ENCODE results near the gene SNRNP40.
"Not testable (repeated sequence)": the region's sequence is repeated elsewhere in the genome, so short reads cannot be mapped to it uniquely, and the experiment has no call there.

Gene SNRNP40

GRCh38 chr1:31296486-31297276 lies at the start of gene SNRNP40, which contains the start of gene ZCCHC17:
SNRNP40 (minus strand) TSS chr1:31296788; CDS start chr1:31296751, 37 bp downstream.
ZCCHC17 (plus strand) TSS chr1:31297032; CDS start chr1:31310099, 13,067 bp downstream.
- peak; percentile 99 for DNase-seq

- DNase-seq: no peak
Observed at GRCh38 chr1:31345635-31346034, 49.0 kb upstream of the SNRNP40 start.

DNA sequence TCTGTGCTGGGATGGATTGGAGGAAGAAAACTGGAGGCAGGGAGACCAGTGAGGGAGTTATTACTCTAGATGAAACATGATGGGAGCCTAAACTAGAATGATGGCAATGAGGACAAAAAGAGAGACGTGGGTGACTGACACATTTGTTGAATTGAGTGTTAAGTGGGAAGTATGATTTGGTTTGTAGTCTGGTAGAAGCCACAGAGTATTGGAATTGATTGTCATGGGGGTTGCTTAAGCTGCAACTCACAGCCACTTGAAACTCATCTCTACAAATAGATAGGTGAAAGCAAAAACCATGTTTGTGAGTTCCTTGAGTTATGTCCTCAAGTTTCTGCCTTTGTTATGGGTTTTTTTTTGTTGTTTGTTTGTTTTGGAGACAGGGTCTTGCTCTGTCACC lies 47.9 kb upstream of the SNRNP40 start:
- no peak for DNase-seq

DNA sequence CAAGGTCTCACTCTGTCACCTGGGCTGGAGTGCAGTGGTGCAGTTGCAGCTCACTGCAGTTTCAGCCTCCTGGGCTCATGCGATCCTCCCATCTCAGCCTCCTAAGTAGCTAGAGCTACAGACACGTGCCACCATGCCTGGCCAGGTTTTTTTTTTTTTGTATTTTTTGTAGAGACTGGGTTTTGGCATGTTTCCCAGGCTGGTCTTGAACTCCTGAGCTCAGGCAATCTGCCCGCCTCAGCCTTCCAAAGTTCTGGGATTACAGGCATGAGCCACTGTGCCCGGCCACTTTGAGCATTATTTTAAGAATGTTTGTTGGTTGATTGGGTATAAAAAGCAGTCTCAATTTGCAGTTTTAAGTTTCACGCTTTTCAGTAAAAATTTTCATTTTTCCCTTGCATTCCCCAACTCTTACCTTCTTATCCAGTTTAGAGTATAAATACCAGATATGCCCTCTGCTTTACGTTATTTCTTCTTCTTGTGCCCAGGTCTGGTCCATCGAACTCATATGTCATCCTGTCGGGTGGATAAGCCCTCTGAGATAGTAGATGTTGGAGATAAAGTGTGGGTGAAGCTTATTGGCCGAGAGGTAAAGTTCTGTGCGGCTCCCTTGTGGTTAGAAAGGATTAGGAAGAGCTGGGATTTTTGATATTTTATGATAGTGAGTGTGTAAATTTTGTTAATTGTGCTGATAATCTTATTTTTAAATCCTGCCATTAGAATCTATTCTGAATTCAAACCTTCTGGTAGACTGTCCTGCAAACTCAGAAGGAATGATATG lies 40.3 kb upstream of the SNRNP40 start:
- DNase-seq: no peak

- peak; percentile 31 for DNase-seq
Observed at GRCh38 chr1:31335007-31335406, 38.4 kb upstream of the SNRNP40 start.

DNA sequence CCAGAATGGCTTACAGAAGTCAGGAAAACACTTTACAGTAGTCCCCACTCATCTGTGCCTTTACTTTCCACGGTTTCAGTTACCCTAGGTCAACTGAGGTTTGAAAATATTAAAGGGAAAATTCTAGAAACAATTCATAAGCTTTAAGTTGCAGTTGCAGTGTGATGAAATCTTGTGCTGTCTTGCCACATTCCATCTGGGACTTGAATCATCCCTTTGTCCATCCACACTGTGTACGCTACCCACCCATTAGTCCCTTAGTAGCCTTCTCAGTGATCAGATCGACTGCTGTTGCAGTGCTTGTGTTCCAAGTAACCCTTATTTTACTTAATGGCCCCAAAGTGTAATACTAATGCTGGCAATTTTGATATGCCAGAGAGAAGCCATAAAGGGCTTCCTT lies 30.8 kb upstream of the SNRNP40 start:
- no peak for DNase-seq

DNA sequence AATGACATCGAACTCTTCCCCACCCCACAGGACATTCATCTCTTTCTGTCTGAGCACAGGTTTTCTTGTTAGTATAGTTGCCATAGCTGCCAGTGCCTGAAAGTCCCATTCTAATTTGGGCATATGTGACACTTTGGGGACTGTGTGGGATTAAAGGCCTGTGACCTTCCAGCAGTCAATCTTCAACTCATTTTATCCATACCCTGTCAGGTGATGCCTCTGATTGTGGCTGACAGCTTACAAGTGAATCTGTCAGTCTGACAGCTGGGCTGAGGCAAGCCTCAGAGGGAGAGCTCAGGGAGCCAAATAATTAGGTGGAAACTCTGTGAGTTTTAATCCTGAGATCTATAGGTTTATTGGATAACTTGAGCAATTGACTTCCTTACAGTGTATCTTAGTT lies 29.9 kb upstream of the SNRNP40 start:
- DNase-seq: no peak

DNA sequence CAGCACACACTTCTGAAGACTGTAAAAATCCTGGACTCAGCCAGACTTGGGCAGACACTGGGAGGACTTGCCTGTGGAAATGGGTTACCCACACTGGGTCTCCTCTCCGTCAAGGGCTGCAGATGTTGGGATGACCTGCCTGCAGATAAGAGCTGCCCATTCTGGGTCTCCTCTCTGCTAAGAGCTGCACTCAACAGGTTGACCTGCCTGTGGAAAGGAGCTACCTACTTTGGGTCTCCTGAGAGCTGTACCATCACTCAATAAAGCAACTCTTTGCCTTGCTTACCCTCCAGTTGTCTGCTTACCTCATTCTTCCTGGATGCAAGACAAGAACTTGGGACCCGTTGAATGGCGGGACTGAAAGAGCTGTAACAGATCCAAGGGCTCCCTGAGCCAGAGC lies 28.4 kb upstream of the SNRNP40 start:
- DNase-seq: no peak

DNA sequence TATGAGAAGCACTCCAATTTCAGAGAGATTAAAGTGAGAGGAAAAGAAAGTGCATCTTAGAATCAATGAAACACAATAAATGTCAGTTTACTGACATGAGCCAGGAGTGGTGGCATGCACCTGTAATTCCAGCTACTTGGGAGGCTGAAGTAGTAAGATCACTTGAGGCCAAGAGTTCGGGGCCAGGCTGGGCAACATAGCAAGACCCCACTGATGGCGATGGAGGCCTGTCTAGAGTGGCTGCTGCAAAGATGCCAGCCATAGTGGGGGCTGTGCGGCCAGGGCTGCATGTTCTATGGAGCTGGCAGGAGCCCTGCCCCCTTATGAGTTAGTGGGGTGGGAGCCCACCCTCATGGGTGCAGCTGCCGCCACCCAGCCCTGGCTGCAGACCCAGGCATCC lies 27.5 kb upstream of the SNRNP40 start:
- DNase-seq: no peak

GRCh38 chr1:31318146-31318545 lies 21.6 kb upstream of the SNRNP40 start:
- no peak for DNase-seq

GRCh38 chr1:31315902-31316301 lies 19.3 kb upstream of the SNRNP40 start:
- DNase-seq: no peak

GRCh38 chr1:31310198-31310597 lies 13.6 kb upstream of the SNRNP40 start:
- DNase-seq: no peak

DNA sequence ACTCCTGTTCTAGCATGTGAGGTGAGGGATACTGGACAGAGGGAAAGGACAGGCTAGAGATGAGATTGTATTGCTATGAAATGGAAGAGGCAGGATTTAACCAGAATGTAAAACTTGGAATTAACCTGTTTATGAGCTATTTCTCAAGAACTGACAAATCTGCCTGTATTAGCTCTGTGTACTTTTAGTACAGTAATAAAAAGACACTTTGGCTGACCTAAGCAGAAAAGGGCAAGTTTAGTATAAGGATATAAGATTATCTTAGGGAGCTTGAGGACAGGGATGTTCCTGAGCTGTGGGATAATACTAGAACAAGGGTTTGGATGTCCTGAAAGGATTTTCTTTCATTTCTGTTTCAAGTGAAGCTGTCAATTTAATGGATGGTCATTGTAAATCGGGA lies 11.4 kb upstream of the SNRNP40 start:
- DNase-seq: no peak

DNA sequence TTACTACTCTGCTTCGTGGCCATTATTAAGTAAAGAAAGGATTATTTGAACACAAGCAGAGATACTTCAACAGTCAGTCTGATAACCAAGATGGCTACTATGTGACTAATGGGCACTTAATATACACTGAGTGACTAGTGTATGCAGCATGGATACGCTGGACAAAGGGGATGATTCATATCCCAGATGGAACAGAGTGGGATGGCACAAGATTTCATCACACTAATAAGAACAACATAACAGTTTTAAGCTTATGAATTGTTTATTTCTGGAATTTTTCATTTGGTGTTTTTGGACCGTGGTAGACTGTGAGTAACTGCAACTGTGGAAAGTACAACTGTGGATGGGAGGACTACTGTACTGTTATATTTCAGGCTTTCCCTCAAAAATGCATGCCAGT lies 9.7 kb upstream of the SNRNP40 start:
- no peak for DNase-seq

- no peak for DNase-seq
Observed at GRCh38 chr1:31302709-31303441, 6.3 kb upstream of the SNRNP40 start.

DNA sequence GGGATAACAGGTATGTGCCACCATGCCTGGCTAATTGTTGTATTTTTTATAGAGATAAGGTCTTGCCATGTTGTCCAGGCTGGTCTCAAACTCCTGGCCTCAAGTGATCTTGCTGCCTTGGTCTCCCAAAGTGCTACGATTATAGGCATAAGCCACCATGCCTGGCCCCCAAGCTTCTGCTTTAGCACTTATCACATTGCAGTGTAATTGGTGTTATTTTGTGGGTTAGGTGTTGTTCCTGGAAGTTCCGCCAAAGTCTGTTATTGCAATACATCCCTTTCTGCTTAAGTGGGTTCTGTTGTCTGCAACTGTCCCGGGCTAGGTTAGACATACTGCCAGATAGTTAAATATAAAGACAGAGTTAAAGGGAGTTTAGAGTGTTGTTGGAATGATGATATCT lies 3.6 kb upstream of the SNRNP40 start:
- DNase-seq: peak; percentile 49

GRCh38 chr1:31299365-31299764 lies 2.8 kb upstream of the SNRNP40 start:
- no peak for DNase-seq

- no peak for DNase-seq
Observed at GRCh38 chr1:31297277-31298247, 974 bp upstream of the SNRNP40 start.

DNA sequence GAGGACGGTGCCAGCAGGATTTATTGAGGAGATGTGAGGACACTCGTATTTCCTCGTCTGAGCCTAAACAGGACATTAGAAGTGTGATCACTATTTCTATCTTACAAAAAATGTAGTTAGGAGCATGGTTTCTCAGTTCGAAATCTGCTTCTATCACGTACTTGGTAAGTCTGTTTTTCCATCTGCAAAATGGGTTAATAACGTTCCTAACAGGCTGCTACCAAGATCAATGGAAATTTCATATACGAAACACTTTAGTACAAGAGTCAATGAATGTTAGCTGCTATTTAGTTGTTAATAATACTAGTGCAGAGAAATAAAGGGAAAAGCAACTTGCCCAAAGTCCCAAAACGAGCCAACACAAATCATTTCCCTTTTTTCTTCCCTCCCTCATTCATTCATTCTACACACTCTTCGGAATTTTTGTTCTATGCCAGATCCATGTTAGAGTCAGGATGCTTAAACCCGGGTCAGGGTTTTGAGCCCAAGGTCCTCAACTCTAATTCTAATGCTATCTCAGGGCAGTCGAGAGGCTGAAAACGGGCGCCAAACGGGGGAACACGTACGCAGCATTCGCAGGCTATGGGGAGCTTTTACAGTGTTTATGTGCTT lies 608 bp downstream of the SNRNP40 start:
- no peak for DNase-seq

GRCh38 chr1:31289021-31289420 lies 7.6 kb downstream of the SNRNP40 start:
- no peak for DNase-seq

DNA sequence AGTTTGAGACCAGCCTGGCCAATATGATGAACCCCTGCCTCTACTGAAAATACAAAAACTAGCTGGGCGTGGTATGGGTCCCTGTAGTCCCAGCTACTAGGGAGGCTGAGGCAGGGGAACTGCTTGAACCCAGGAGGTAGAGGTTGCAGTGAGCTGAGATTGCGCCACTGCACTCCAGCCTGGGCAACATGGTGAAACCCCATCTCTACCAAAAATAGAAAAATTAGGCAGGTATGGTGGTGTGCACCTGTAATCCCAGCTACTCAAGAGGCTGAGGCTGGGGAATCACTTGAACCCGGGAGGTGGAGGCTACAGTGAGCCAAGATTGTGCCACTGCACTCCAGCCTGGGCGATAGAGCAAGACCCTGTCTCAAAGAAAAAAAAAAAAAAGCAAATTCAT lies 8.8 kb downstream of the SNRNP40 start:
- not testable (repeated sequence) for DNase-seq

DNA sequence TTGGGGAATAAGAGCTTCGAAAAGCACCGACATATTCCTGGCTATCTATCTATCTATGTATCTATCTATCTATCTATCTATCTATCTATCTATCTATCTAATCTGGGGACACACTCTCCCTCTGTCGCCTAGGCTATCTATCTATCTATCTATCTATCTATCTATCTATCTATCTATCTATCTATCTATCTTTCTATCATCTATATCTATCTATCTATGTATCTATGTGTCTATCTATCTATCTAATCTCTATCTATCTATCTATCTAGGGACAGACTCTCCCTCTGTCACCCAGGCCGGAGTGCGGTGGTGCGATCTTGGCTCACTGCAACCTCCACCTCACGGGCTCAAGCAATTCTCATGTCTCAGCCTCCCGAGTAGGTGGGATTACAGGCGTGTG lies 14.2 kb downstream of the SNRNP40 start:
- DNase-seq: not testable (repeated sequence)

Measured in CD4-positive, alpha-beta T cell treated with Interleukin-10 for 1 hour (primary cell).